SU-DHL-6 (cell line): Measurements from ENCODE around the gene NTMT2.

Source experiments
- CTCF ChIP-seq: fragments of 200-600 bp; sonication (generic); IDR thresholded peaks from one replicate; pipeline ENCODE4 v1.5.1; 2017; ENCODE audit warnings: antibody characterized with exemption, mild to moderate bottlenecking, low read length, moderate library complexity; ENCODE audit not compliant: insufficient read depth, poor library complexity, severe bottlenecking
- EZH2phosphoT487 ChIP-seq: fragments of 200-600 bp; sonication (generic), shearing (Covaris generic); conservative IDR thresholded peaks from 2 replicates; pipeline ENCODE4 v1.6.1; 2018; ENCODE audit warnings: mild to moderate bottlenecking, antibody characterized with exemption, low read length, moderate library complexity, mixed read lengths

GRCh38 chr1:170209125-170209524, 63.4 kb downstream of the NTMT2 start:
- TF ChIP-seq CTCF (no peak), EZH2phosphoT487 (no peak)
